GM12878 (cell line): ENCODE data around the gene ZSCAN9. TPM values are rescaled to one million over a fixed set of nuclear protein-coding genes. Genes with fewer than 3 reads are reported as not detected.
A peak's percentile ranks its signal among the peaks of the same experiment; 100 is the strongest.

Experiments
- ATAC-seq: fragments of 200-7000 bp; cut with Tn5 transposase; 3 replicates; pipeline ENCODE4 v1.9.1; 2020; ENCODE audit warnings: mild to moderate bottlenecking, moderate library complexity
- BruUV-seq: library from RNA; stranded (reverse); fragments of 400-500 nt; replicated peaks from 2 replicates; lab custom pipeline; 2021; lab: Mats Ljungman, UMichigan
- CTCF ChIA-PET: fragments of 300-600 bp; sonication (Branson Sonifier 250); formaldehyde crosslinking; extraction: SDS; loops from one replicate; lab custom pipeline; 2021; ENCODE audit warnings: inconsistent platforms; lab: Yijun Ruan, JAX
- POLR2A ChIA-PET: fragments of 350-600 bp; formaldehyde crosslinking; extraction: SDS; loops from one replicate; lab custom pipeline; 2021; ENCODE audit warnings: inconsistent platforms; lab: Charles Lee
- RAD21 ChIA-PET: fragments of 300-600 bp; sonication (Branson Sonifier 250); formaldehyde crosslinking; loops from one replicate; lab custom pipeline; 2023; ENCODE audit warnings: antibody characterized with exemption; ENCODE audit not compliant: unreplicated experiment; lab: Charles Lee
- SMC1A ChIA-PET: fragments of 300-600 bp; sonication (Branson Sonifier 250); formaldehyde crosslinking; loops from one replicate; lab custom pipeline; 2023; ENCODE audit not compliant: unreplicated experiment, uncharacterized antibody; lab: Charles Lee
- DNase-seq: peaks from one replicate; pipeline ENCODE4 v3.0.0-alpha.2; 2011; ENCODE audit warnings: low read depth, low spot score
- FAIRE-seq: peaks from 3 replicates; lab custom pipeline; 2011; peaks lifted over from hg19 to GRCh38; lab: Jason Lieb, UNC
- H2AFZ ChIP-seq: 2 replicates; pipeline ENCODE4 v1.6.0; 2011; ENCODE audit warnings: low read depth, low read length, control low read depth; ENCODE audit not compliant: control insufficient read depth
- H3K27ac ChIP-seq: 2 replicates; pipeline ENCODE4 v1.5.1; 2011; ENCODE audit warnings: control low read depth; ENCODE audit not compliant: control insufficient read depth, insufficient read depth
- H3K27me3 ChIP-seq, 2 experiments: replicated peaks in 1 of 2; 2 replicates each; pipeline versions ENCODE4 v1.6.0 to v1.6.1; 2011; ENCODE audit warnings: low read length in 1 of 2; ENCODE audit not compliant: control insufficient read depth in 2 of 2, insufficient read depth in 2 of 2
- H3K36me3 ChIP-seq, 2 experiments: 2 replicates each; pipeline ENCODE4 v1.5.1; 2011; ENCODE audit warnings: low read length in 1 of 2; ENCODE audit not compliant: control insufficient read depth in 2 of 2, insufficient read depth in 2 of 2
- H3K4me1 ChIP-seq: 2 replicates; pipeline ENCODE4 v1.6.1; 2011; ENCODE audit warnings: mild to moderate bottlenecking, low read length, moderate library complexity, mixed read lengths; ENCODE audit not compliant: control insufficient read depth, insufficient read depth
- H3K4me2 ChIP-seq: 2 replicates; pipeline ENCODE4 v1.6.0; 2011; ENCODE audit warnings: control low read depth; ENCODE audit not compliant: control insufficient read depth, insufficient read depth
- H3K4me3 ChIP-seq: fragments of 200-600 bp; sonication (generic); 2 replicates; pipeline ENCODE4 v1.5.1; 2016
- H3K79me2 ChIP-seq: 2 replicates; pipeline ENCODE4 v1.6.0; 2011; ENCODE audit warnings: low read length; ENCODE audit not compliant: control insufficient read depth, insufficient read depth
- H3K9ac ChIP-seq: 2 replicates; pipeline ENCODE4 v1.8.0; 2011; ENCODE audit warnings: low read length, control low read depth, mixed read lengths; ENCODE audit not compliant: control insufficient read depth, insufficient read depth
- H3K9me3 ChIP-seq: replicated peaks from 3 replicates; pipeline ENCODE4 v1.5.1; 2011; ENCODE audit warnings: mild to moderate bottlenecking, low read length; ENCODE audit not compliant: control insufficient read depth, insufficient read depth
- H4K20me1 ChIP-seq: 2 replicates; pipeline ENCODE4 v1.6.0; 2011; ENCODE audit not compliant: control insufficient read depth, insufficient read depth
- CBFB ChIP-seq: IDR thresholded peaks from 2 replicates; pipeline ENCODE4 v1.6.1; 2016; ENCODE audit warnings: antibody characterized with exemption, low read depth
- CREM ChIP-seq: IDR thresholded peaks from 2 replicates; pipeline ENCODE4 v1.6.1; 2014; ENCODE audit warnings: antibody characterized with exemption, low read depth
- FOXM1 ChIP-seq: IDR thresholded peaks from 2 replicates; pipeline ENCODE4 v1.6.1; 2012; ENCODE audit warnings: low read depth, mild to moderate bottlenecking, inconsistent platforms, low read length, moderate library complexity
- HDAC6 ChIP-seq: fragments of 200-600 bp; sonication (generic); IDR thresholded peaks from one replicate; pipeline ENCODE4 v1.8.0; 2017; ENCODE audit warnings: antibody characterized with exemption; ENCODE audit not compliant: unreplicated experiment
- KLF5 ChIP-seq: fragments of 450-650 bp; IDR thresholded peaks from 2 replicates; pipeline ENCODE4 v1.6.1; 2014; ENCODE audit warnings: mild to moderate bottlenecking; ENCODE audit not compliant: partially characterized antibody
- RAD21 ChIP-seq: IDR thresholded peaks from 2 replicates; pipeline ENCODE4 v1.6.1; 2011; ENCODE audit warnings: mild to moderate bottlenecking, low read depth, low read length, moderate library complexity; ENCODE audit not compliant: insufficient read depth
- TCF12 ChIP-seq: IDR thresholded peaks from 2 replicates; pipeline ENCODE4 v1.6.1; 2011; ENCODE audit warnings: low read depth, mild to moderate bottlenecking, low read length
- ZNF592 ChIP-seq: fragments of 450-650 bp; IDR thresholded peaks from 2 replicates; pipeline ENCODE4 v1.6.1; 2017; ENCODE audit warnings: mild to moderate bottlenecking, moderate library complexity
- ZSCAN29 ChIP-seq: fragments of 450-650 bp; IDR thresholded peaks from 2 replicates; pipeline ENCODE4 v1.6.1; 2017; ENCODE audit warnings: mild to moderate bottlenecking, moderate library complexity
- WGBS: methylation state at CpG from one replicate; pipeline ENCODE4 v1.1.6; 2016; ENCODE audit warnings: low lambda C conversion rate; ENCODE audit not compliant: insufficient replicate concordance, insufficient coverage; ENCODE audit errors: missing lambda C conversion rate; 5-methylcytosine and 5-hydroxymethylcytosine counted together
- in situ Hi-C: fragments of 300-500 bp; cut with MboI; formaldehyde crosslinking; loops from 9 replicates; pipeline ENCODE4 v1.14.3; 2018; ENCODE audit warnings: mixed read lengths
- intact Hi-C: fragments of 100-400 bp; cut with micrococcal nuclease; formaldehyde crosslinking; loops from one replicate; pipeline ENCODE4 v1.14.2; 2022; ENCODE audit not compliant: unreplicated experiment
- polyA plus RNA-seq, 11 experiments: library from polyadenylated mRNA; depleted of rRNA in 4 of 11; unstranded in 6 of 11; stranded (reverse) in 5 of 11; fragments of >200 nt; fragmentation: Nextera tagmentation in 4 of 11; fragmentation: Illumina TruSeq in 1 of 11; extraction: Ambion mirVana in 4 of 11; extraction: Trizol in 1 of 11; gene quantifications; 1 replicate in 1 of 11; 2 replicates in 10 of 11; pipeline versions ENCODE4 v1.2.1 to v1.2.3, GENCODE V29; 2011 to 2016; ENCODE audit warnings: inconsistent platforms in 2 of 11, missing spikeins in 2 of 11, low read depth in 1 of 11
- total RNA-seq, 4 experiments: library from RNA; depleted of rRNA in 3 of 4; stranded (reverse); fragments of >200 nt in 3 of 4; fragmentation: Illumina TruSeq in 1 of 4; extraction: Trizol in 1 of 4; gene quantifications; 2 replicates each; pipeline versions ENCODE4 v1.2.1 to v1.2.3, GENCODE V29; 2013 to 2021
- TF ChIP-seq, protein P1 (sequence below): IDR thresholded peaks from 2 replicates; pipeline ENCODE4 v1.6.1; 2012; ENCODE audit warnings: improper control_type of control experiment, low read depth, low read length; ENCODE audit not compliant: insufficient replicate concordance

Gene ZSCAN9
- total and polyA plus RNA-seq, 10 of the 15 experiments (the other 5 are each of a cell fraction or from before 2014, with no cell fraction given) = 8.1 to 28.7 (median 17.4) TPM

- no peak for TF ChIP-seq ZNF592
- TF ChIP-seq HDAC6 = no peak
Measured at GRCh38 chr6:28280595-28281287, 55.7 kb downstream of the ZSCAN9 start (continued).

DNA sequence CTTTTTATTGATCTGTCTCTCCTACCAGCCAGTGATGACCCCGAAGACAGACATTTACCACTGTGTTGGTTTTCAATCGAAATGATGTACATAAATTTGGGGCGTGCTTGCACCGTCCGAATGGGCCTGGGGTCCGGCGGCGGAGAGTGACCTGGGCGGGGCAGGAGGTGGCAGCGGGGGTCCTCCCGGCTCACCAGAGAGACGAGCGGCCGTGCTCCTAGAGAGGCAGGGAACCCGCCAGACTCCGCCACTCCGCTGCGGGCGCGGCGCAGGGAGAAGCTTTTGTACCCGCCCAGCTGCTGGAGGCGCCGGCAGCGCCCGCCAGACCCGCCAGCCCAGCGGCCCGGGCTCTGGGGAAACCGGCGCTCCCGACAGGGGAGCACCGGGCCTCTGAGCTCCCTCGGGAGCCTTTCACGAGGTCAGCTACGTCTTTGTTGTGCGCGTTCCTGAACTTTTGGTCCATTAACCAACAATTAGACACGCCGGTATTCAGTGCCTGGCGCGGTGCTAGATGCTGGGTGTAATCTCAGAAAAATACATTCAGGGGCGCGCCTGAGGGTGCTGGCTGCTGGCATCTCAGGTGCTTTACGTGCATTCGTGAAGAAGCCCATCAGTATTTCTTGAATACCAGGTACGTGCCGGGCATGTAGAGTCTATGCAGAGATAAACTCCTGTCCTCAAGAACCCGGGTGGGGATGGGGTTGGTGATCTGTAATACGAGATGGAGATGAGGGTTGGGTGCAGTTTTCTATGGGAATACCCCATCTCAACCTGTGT is 56.4 kb downstream of the ZSCAN9 start, which contains the start of gene PGBD1:
PGBD1 (plus strand) TSS at position 285 of the 777 bp plus-strand sequence. CDS start 2,242 bp downstream, outside the sequence.
- intact Hi-C loops = loop anchor here (5.0 kb wide), 1 partner anchor 66 kb away; the partner anchor contains the start of gene ZKSCAN3
- FAIRE-seq = no peak
- 0 out of 2 replicates have a peak, but pooled peaks have one; percentile 2 for TF ChIP-seq RAD21
- no peak for TF ChIP-seq ZSCAN29
- TF ChIP-seq, protein P1, sequence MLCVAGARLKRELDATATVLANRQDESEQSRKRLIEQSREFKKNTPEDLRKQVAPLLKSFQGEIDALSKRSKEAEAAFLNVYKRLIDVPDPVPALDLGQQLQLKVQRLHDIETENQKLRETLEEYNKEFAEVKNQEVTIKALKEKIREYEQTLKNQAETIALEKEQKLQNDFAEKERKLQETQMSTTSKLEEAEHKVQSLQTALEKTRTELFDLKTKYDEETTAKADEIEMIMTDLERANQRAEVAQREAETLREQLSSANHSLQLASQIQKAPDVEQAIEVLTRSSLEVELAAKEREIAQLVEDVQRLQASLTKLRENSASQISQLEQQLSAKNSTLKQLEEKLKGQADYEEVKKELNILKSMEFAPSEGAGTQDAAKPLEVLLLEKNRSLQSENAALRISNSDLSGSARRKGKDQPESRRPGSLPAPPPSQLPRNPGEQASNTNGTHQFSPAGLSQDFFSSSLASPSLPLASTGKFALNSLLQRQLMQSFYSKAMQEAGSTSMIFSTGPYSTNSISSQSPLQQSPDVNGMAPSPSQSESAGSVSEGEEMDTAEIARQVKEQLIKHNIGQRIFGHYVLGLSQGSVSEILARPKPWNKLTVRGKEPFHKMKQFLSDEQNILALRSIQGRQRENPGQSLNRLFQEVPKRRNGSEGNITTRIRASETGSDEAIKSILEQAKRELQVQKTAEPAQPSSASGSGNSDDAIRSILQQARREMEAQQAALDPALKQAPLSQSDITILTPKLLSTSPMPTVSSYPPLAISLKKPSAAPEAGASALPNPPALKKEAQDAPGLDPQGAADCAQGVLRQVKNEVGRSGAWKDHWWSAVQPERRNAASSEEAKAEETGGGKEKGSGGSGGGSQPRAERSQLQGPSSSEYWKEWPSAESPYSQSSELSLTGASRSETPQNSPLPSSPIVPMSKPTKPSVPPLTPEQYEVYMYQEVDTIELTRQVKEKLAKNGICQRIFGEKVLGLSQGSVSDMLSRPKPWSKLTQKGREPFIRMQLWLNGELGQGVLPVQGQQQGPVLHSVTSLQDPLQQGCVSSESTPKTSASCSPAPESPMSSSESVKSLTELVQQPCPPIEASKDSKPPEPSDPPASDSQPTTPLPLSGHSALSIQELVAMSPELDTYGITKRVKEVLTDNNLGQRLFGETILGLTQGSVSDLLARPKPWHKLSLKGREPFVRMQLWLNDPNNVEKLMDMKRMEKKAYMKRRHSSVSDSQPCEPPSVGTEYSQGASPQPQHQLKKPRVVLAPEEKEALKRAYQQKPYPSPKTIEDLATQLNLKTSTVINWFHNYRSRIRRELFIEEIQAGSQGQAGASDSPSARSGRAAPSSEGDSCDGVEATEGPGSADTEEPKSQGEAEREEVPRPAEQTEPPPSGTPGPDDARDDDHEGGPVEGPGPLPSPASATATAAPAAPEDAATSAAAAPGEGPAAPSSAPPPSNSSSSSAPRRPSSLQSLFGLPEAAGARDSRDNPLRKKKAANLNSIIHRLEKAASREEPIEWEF = no peak
- no peak for TF ChIP-seq KLF5
- no peak for TF ChIP-seq CBFB
- TF ChIP-seq TCF12 = peak; percentile 42; the same call in 1 of the 2 replicates
- no peak for TF ChIP-seq FOXM1
- TF ChIP-seq CREM = peak; percentile 34; the same call in 1 of the 2 replicates

More for the DNA sequence above, 56.4 kb downstream of the ZSCAN9 start, which contains the start of gene PGBD1:
- DNase-seq (no peak), ATAC-seq (peak; percentile 97)
- ChIA-PET SMC1A (interaction anchor here (1.0 to 4.9 kb wide), 8 partner anchors 10 to 74 kb away, joined by 3 to 27 read pairs (median 5); partner anchors contain the start of genes ZKSCAN3, ZKSCAN4, ZSCAN26 and ZSCAN31), RAD21 (interaction anchor here (0.9 to 3.2 kb wide), 4 partner anchors 14 to 140 kb away, joined by 3 to 14 read pairs (median 6); partner anchors contain the start of genes ZKSCAN3, ZKSCAN8 and ZSCAN26), POLR2A (interaction anchor here (0.5 to 1.3 kb wide), 6 partner anchors 14 to 91 kb away, joined by 3 to 6 read pairs (median 4); partner anchors contain the start of genes ZKSCAN4 and ZSCAN31), CTCF (interaction anchor here (0.9 kb wide), 1 partner anchor 75 kb away, joined by 3 read pairs; no protein-coding TSS in a partner anchor)
- H4K20me1 ChIP-seq = no peaks in the 10 kb centered on the region
- H3K27ac ChIP-seq = no peak within 1 kb of the TSS; the same call in 1 of the 2 replicates
- peak within 1 kb of the TSS; percentile 69 for H3K9ac ChIP-seq
- H3K9me3 ChIP-seq = peaks cover 1% of the 10 kb centered on the region; the same call in 1 of the 3 replicates
- in situ Hi-C loops = no loop called here
- 1% methylated on average over 50 of the region's 50 CpGs for WGBS
- H2AFZ ChIP-seq = peak within 1 kb of the TSS; percentile 88
- H3K4me2 ChIP-seq = peak within 1 kb of the TSS; percentile 85
- H3K79me2 ChIP-seq = no peaks in the 10 kb centered on the region
- no peaks in the 10 kb centered on the region for H3K4me1 ChIP-seq
- H3K27me3 ChIP-seq = no peaks in the 10 kb centered on the region
- peaks cover 0 to 2% of the 10 kb centered on the region in 2 experiments; a peak in 2 of 4 replicates for H3K36me3 ChIP-seq
- BruUV-seq = no TSS peak
- H3K4me3 ChIP-seq = peak within 1 kb of the TSS; percentile 71
